Medulla oblongata (tissue), 1 donor: ENCODE data around the gene SIL1.
A peak's percentile ranks its signal among the peaks of the same experiment; 100 is the strongest.
"Not testable (repeated sequence)": the region's sequence is repeated elsewhere in the genome, so short reads cannot be mapped to it uniquely, and the experiment has no call there.

ENCODE experiments used
- DNase-seq: peaks from one replicate; pipeline ENCODE4 v3.0.0-alpha.2; 2015; ENCODE audit errors: extremely low spot score

SIL1 gene

GRCh38 chr5:139141446-139142204 lies 56.5 kb downstream of the SIL1 start:
- DNase-seq, result peak; percentile 37

- peak; percentile 75 for DNase-seq
Measured at GRCh38 chr5:139140591-139141071, 57.5 kb downstream of the SIL1 start.

- DNase-seq, result peak; percentile 30
Measured at GRCh38 chr5:139138809-139139208, 59.4 kb downstream of the SIL1 start.

GRCh38 chr5:139138109-139138508 lies 60.1 kb downstream of the SIL1 start:
- DNase-seq, result no peak

- DNase-seq, result peak; percentile 33
Measured at GRCh38 chr5:139137697-139138096, 60.5 kb downstream of the SIL1 start.

- no peak for DNase-seq
Measured at GRCh38 chr5:139134906-139135305, 63.3 kb downstream of the SIL1 start.

GRCh38 chr5:139133282-139133681 lies 64.9 kb downstream of the SIL1 start:
- no peak for DNase-seq

- DNase-seq, result no peak
Measured at GRCh38 chr5:139132515-139132914, 65.7 kb downstream of the SIL1 start.

GRCh38 chr5:139131921-139132432 lies 66.2 kb downstream of the SIL1 start:
- no peak for DNase-seq

- DNase-seq, result peak; percentile 77
Measured at GRCh38 chr5:139131465-139131864, 66.7 kb downstream of the SIL1 start.

GRCh38 chr5:139131062-139131461 lies 67.1 kb downstream of the SIL1 start:
- DNase-seq, result no peak

- no peak for DNase-seq
Measured at GRCh38 chr5:139130214-139130613, 68.0 kb downstream of the SIL1 start.

- DNase-seq, result no peak
Measured at GRCh38 chr5:139126711-139127111, 71.5 kb downstream of the SIL1 start.

- no peak for DNase-seq
Measured at GRCh38 chr5:139125991-139126390, 72.2 kb downstream of the SIL1 start.

- DNase-seq, result no peak
Measured at GRCh38 chr5:139124774-139125520, 73.2 kb downstream of the SIL1 start.

GRCh38 chr5:139121120-139121519 lies 77.0 kb downstream of the SIL1 start:
- no peak for DNase-seq

GRCh38 chr5:139120521-139120920 lies 77.6 kb downstream of the SIL1 start:
- DNase-seq, result no peak

GRCh38 chr5:139118804-139119203 lies 79.4 kb downstream of the SIL1 start:
- no peak for DNase-seq

GRCh38 chr5:139117342-139117884 lies 80.8 kb downstream of the SIL1 start:
- no peak for DNase-seq

GRCh38 chr5:139116100-139116655 lies 82.0 kb downstream of the SIL1 start:
- no peak for DNase-seq

GRCh38 chr5:139113892-139114291 lies 84.3 kb downstream of the SIL1 start:
- DNase-seq, result no peak

GRCh38 chr5:139112362-139112761 lies 85.8 kb downstream of the SIL1 start:
- DNase-seq, result not testable (repeated sequence)
